ENCODE measurements around the gene NTN3. TPM values are rescaled to one million over a fixed set of nuclear protein-coding genes. Genes with fewer than 3 reads are reported as not detected.
"Not testable (repeated sequence)": the region's sequence is repeated elsewhere in the genome, so short reads cannot be mapped to it uniquely, and the experiment has no call there.

Gene NTN3
- total RNA-seq (2014; rRNA removed; shearing (Covaris generic)): not detected in 2 replicates
- polyA plus RNA-seq (2015; cell fraction: cytosol; rRNA removed): not detected in 2 replicates
- not detected in 2 replicates for polyA plus RNA-seq (2015; cell fraction: nucleus; rRNA removed)

- no peak for DNase-seq (ENCODE audit: low read depth)
Measured at GRCh38 chr16:2471016-2471652, at the start of gene NTN3. TSS of gene NTN3 (plus strand) at chr16:2471297. CDS start at chr16:2471702, 405 bp downstream.

- no peak for DNase-seq (ENCODE audit: low read depth)
Measured at GRCh38 chr16:2422123-2422867, 48.8 kb upstream of the NTN3 start.

- DNase-seq (ENCODE audit: low read depth): no peak
Measured at GRCh38 chr16:2424061-2425007, 46.8 kb upstream of the NTN3 start.

- no peak for DNase-seq (ENCODE audit: low read depth)
Measured at GRCh38 chr16:2425008-2425518, 46.0 kb upstream of the NTN3 start.

GRCh38 chr16:2425825-2426430 is 45.2 kb upstream of the NTN3 start:
- no peak for DNase-seq (ENCODE audit: low read depth)

DNA sequence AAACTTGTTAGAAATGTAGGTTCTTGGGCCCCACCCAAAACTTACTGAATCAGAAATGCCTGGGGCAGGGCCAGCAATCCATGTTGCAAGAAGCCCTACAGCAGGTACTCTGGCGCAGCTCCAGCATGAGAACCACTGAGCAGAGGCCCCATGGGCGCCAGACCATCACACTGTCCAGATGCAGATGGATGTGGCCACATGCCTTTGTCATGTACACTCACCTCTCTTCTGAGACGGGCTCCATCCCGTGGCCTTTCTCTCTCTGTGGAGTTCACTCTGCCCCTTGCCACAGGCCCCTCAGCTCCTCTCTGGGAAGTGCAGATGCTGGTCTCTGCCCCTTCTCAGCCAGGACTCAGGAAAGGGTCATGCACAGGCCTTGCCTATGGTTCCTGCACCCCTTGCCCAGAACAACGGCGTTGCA is 44.1 kb upstream of the NTN3 start:
- no peak for DNase-seq (ENCODE audit: low read depth)

- no peak for DNase-seq (ENCODE audit: low read depth)
Measured at GRCh38 chr16:2427526-2427925, 43.6 kb upstream of the NTN3 start.

DNA sequence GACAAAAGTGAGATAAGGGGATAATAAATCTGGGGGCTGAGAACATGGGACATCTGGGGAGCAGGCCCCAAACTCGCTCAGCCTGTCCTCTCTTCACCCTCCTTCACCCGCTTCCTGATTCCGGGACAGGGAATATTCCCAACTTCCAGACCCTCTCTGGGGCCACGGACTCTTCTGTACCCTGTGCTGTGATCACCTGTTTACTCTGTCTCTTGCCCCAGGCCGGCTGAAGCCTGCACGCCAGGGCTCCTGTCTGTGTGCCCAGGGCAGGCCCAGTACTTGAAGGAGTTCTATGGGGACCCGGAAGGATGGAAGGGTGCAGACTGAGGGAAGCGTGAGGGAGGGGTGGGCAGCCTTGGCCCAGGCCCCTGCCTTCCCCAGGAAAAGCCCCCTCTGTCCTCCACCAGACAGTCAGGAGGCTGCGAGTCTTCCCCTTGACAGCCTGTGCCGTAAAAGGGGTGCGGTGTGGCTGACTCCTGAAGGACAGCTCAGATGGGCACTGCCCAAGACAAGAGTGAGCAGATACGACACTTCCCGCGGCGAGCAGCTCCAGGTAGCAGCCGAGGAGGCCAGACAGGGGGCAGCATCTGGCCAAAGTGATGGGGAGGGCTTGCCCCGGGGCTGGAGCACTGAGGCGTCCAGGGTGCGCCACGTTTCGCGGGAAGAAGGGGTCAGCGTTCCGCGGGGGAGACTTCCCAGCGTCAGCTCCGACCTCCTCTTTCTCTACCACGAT is 42.9 kb upstream of the NTN3 start:
- DNase-seq (ENCODE audit: low read depth): peak; percentile 28

- DNase-seq (ENCODE audit: low read depth): no peak
Measured at GRCh38 chr16:2428784-2429033, 42.4 kb upstream of the NTN3 start.

- DNase-seq (ENCODE audit: low read depth): peak; percentile 93
Measured at GRCh38 chr16:2429034-2429770, 41.9 kb upstream of the NTN3 start, which contains the start of gene CCNF. TSS of gene CCNF (plus strand) at chr16:2429447. CDS start at chr16:2429482, 35 bp downstream.

GRCh38 chr16:2429771-2430663 is 41.1 kb upstream of the NTN3 start:
- no peak for DNase-seq (ENCODE audit: low read depth)

- no peak for DNase-seq (ENCODE audit: low read depth)
Measured at GRCh38 chr16:2432286-2432685, 38.8 kb upstream of the NTN3 start.

DNA sequence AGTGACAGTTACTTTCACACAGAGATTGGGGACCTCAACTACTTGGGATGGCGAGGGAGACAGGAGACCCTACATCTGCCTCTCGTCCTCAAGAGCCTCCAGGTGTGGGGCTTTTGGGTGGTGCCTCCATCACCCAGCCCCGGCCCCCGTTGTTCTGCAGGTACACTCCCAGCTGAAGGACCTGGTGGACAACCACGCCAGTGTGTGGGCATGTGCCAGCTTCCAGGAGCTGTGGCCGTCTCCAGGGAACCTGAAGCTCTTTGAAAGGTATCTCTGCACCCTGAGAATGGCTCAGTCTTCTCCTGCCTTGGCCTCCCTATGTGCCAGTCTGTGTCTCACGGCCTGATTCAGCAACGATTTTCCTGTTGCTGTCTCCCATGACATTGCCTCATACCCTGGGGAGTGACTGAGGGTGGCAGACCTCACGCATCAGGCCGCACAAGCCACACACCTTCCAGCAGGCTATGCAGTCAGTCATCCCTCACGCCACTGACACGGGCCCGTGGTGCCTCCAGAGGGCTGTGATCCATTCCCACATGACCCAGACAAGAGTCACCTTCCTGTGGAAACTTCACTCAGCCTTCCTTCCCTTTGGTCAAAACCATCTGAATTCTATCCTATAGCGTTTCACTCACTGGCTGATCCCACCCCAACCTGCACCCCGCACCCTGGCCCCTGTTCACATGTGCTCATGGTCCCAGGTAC is 38.1 kb upstream of the NTN3 start:
- no peak for DNase-seq (ENCODE audit: low read depth)

DNA sequence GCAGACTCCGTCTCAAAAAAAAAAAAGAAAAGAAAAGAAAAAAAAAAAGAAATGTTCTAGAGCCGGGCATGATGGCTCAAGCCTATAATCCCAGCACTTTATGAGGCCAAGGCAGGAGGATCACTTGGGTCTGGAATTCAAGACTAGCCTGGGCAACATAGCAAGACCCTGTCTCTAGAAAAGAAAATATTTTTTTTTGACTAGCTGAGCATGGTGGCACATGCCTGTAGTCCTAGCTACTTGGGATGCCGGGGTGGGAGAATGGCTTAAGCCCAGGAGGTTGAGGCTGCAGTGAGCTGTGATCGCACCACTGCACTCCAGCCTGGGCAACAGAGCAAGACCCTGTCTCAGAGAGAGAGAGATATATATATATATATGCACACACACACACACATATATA is 35.9 kb upstream of the NTN3 start:
- DNase-seq (ENCODE audit: low read depth): not testable (repeated sequence)

DNA sequence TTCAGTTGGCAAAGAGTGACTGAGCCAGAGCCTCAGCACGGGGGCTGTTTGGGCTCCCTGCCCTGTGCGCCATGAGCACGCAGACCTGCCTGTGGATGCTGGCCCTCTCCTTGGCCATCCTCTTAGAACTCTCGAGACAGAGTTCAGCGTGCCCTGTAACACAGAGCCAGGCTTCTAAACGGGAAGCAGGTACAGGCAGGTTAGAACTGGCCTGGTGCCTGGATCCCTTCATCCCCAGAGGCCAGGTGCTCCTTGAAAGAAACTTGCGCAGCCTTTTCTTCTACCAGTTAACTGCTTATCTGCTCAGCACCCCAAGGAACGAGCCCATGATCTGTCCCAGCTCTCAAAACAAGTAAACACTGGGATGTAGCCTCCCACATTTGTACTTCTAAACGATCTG is 35.0 kb upstream of the NTN3 start:
- no peak for DNase-seq (ENCODE audit: low read depth)

DNA sequence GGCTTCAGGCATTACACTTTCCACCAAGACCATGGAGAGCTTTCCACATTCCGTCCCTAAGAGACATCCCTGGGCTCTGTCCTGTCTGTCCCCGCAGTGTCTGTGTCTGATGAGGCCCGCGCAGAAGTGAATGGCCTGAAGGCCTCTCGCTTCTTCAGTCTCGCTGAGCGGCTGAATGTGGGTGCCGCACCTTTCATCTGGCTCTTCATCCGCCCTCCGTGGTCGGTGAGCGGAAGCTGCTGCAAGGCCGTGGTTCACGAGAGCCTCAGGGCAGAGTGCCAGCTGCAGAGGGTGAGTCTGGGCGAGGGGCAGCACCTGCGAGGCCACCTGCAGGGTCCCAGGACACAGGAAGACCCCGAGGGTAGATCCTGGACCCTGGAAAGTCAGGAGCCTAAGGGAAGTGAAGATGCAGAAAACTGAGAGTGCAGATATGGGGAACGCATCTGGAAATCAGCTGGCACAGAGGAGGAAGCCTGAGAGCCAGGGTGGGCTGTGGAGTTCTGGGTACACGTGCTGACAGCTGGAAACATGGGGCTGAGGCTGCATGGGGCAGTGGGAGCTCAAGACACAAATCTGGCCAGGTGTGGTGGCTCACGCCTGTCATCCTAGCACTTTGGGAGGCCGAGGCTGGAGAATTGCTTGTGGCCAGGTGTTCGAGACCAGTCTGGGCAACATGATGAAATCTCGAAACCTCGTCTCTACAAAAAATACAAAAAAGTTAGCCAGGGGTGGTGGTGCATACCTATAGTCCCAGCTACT is 33.9 kb upstream of the NTN3 start:
- no peak for DNase-seq (ENCODE audit: low read depth)

GRCh38 chr16:2438121-2438520 is 33.0 kb upstream of the NTN3 start:
- DNase-seq (ENCODE audit: low read depth): no peak

Data from HT1080 (cell line).